ENCODE measurements around the gene STK10. TPM values are rescaled to one million over a fixed set of nuclear protein-coding genes. Genes with fewer than 3 reads are reported as not detected.

The STK10 gene
- total RNA-seq, 1 donor, result 27.1 TPM

DNA sequence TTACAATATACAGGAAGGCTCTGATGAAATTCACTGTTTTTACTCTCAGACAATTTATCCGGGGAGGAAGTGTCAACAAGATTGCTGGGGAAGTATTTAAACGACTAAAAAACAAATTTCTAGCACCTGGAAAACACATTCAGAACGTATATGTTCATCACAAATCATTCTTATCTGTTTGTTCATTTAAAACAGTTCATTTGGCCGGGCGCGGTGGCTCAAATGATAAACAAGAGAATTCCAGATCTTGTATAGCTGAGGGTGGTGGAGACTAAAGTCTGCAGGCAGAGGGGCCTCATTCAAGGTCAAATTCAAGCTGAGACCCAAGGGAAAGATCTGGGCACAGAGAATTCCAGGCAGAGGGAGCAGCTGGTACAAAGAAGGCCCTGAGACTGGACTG is 90.0 kb downstream of the STK10 start:
- H3K79me2 ChIP-seq (ENCODE audit: insufficient read depth, low read length), result peaks cover 14% of the 10 kb centered on the region
- H3K36me3 ChIP-seq (ENCODE audit: insufficient read depth, low read length), result peaks cover 24% of the 10 kb centered on the region
- H3K9me3 ChIP-seq (ENCODE audit: low read depth, low read length), result no peaks in the 10 kb centered on the region
- no peak for TF ChIP-seq CTCF (IDR thresholded peaks at IDR 0.05; ENCODE audit: extremely low read depth, low read depth, low read length)
- H2AFZ ChIP-seq (ENCODE audit: low read length), result no peak overlapping the region
- peaks cover 13% of the 10 kb centered on the region for H4K20me1 ChIP-seq (ENCODE audit: insufficient read depth, low read length)
- no peaks in the 10 kb centered on the region for H3K27me3 ChIP-seq (ENCODE audit: insufficient read depth, low read length)
- no peak overlapping the region for H3K4me3 ChIP-seq (ENCODE audit: insufficient read depth, low read length)
- H3K4me2 ChIP-seq (ENCODE audit: insufficient read depth, low read length), result no peak overlapping the region
- peaks cover 18% of the 10 kb centered on the region for H3K4me1 ChIP-seq (ENCODE audit: insufficient read depth, low read length)
- DNase-seq (ENCODE audit: insufficient read length, low spot score, missing footprints), result no peak
- H3K27ac ChIP-seq (ENCODE audit: low read depth, low read length), result no peak overlapping the region

GRCh38 chr5:172097356-172097755 is 90.7 kb downstream of the STK10 start:
- Histone ChIP-seq H3K4me2 (ENCODE audit: insufficient read depth, low read length) (no peak overlapping the region), H3K27ac (ENCODE audit: low read depth, low read length) (no peak overlapping the region), H3K4me1 (ENCODE audit: insufficient read depth, low read length) (peaks cover 13% of the 10 kb centered on the region), H3K4me3 (ENCODE audit: insufficient read depth, low read length) (no peak overlapping the region), H3K27me3 (ENCODE audit: insufficient read depth, low read length) (no peaks in the 10 kb centered on the region), H2AFZ (ENCODE audit: low read length) (no peak overlapping the region), H3K9me3 (ENCODE audit: low read depth, low read length) (no peaks in the 10 kb centered on the region), H3K36me3 (ENCODE audit: insufficient read depth, low read length) (peaks cover 27% of the 10 kb centered on the region), H4K20me1 (ENCODE audit: insufficient read depth, low read length) (peaks cover 13% of the 10 kb centered on the region), H3K79me2 (ENCODE audit: insufficient read depth, low read length) (peaks cover 13% of the 10 kb centered on the region)
- no peak for TF ChIP-seq CTCF (IDR thresholded peaks at IDR 0.05; ENCODE audit: extremely low read depth, low read depth, low read length)
- DNase-seq (ENCODE audit: insufficient read length, low spot score, missing footprints), result peak; percentile 73

DNA sequence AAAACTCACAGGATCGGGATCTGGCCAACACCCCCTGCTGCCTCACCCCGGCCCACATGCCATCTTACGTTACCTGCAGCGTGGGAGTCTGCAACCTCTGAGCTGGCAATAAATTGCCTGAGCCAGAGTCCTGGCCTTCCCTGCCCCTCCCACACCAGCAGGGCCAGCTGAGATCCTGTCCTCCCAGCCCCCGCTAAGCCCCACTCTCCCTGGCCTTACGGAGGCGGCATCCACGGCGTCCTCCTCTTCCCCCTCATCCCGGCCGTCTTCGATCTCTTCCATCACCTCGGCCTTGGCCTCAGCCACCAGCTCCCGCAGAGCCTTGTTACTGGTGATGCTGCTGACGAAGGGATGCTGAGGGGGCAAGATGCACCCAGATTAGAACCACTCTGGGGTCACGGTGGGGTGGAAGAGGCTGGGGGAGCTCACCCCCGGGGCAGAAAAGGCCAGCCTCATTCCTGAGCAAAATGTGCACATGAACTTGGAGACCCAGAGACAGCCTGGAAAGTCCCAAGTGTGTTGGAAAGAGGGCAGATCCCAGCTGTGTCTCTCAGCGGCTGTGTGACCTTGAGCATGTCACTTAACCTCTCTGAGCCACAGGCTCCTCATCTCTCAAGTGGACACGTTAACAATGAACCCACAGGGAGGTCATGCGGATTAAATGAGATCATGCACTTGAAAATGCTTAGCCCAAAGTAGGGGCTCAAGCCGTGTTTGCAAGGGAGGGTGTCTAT is 91.7 kb downstream of the STK10 start:
- Histone ChIP-seq H3K9me3 (ENCODE audit: low read depth, low read length) (no peaks in the 10 kb centered on the region), H3K4me1 (ENCODE audit: insufficient read depth, low read length) (peaks cover 10% of the 10 kb centered on the region), H4K20me1 (ENCODE audit: insufficient read depth, low read length) (peaks cover 13% of the 10 kb centered on the region), H2AFZ (ENCODE audit: low read length) (no peak overlapping the region), H3K4me3 (ENCODE audit: insufficient read depth, low read length) (no peak overlapping the region), H3K79me2 (ENCODE audit: insufficient read depth, low read length) (peaks cover 10% of the 10 kb centered on the region), H3K4me2 (ENCODE audit: insufficient read depth, low read length) (no peak overlapping the region), H3K36me3 (ENCODE audit: insufficient read depth, low read length) (peaks cover 27% of the 10 kb centered on the region), H3K27me3 (ENCODE audit: insufficient read depth, low read length) (no peaks in the 10 kb centered on the region), H3K27ac (ENCODE audit: low read depth, low read length) (peak overlapping the region; percentile 49)
- DNase-seq (ENCODE audit: insufficient read length, low spot score, missing footprints), result peak; percentile 39
- TF ChIP-seq CTCF (IDR thresholded peaks at IDR 0.05; ENCODE audit: extremely low read depth, low read depth, low read length), result no peak

DNA sequence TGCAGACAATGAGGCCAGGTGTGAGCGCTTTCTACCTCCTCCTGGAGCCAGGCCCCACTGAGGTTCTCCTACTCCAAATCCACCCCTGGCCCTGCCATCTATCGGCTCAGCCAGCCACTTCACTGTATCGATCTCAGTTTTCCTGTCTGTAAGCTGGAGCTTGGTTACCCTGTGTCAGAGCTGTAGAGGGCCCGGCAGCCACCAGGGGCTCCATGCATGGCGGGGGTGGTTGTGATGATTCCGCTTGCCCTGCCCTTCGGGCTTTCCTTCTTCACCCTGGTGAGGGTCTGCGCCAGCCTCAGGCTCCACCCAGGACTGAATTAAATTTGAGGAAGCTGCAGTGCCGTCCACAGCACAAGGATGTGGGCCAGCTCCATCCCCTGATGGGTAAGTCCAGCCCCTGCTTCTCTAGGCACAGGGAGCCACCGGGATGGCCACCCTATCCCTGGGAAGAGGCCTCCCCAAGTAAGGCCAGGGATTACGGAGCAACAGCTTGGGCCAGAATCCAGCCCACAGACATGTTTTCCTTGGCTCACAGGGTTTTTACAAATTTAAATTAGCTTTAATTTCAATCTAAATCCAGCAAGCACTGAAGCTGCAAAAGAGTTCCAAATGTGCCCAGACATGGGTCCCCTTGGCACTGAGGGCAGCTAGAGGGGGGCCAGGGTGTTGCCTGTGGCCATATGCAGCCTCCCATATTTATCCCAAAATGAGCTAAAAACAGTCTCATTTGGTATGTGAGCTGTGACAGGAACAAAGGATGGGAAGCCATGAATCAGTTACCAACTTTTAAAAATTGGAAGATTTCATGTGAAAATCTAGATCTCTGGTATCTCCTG is 92.4 kb downstream of the STK10 start:
- Histone ChIP-seq H3K36me3 (ENCODE audit: insufficient read depth, low read length) (peaks cover 27% of the 10 kb centered on the region), H3K27me3 (ENCODE audit: insufficient read depth, low read length) (no peaks in the 10 kb centered on the region), H4K20me1 (ENCODE audit: insufficient read depth, low read length) (peaks cover 13% of the 10 kb centered on the region), H3K79me2 (ENCODE audit: insufficient read depth, low read length) (peaks cover 10% of the 10 kb centered on the region), H3K4me2 (ENCODE audit: insufficient read depth, low read length) (no peak overlapping the region), H2AFZ (ENCODE audit: low read length) (no peak overlapping the region), H3K27ac (ENCODE audit: low read depth, low read length) (peak overlapping the region; percentile 49), H3K4me1 (ENCODE audit: insufficient read depth, low read length) (peaks cover 10% of the 10 kb centered on the region), H3K9me3 (ENCODE audit: low read depth, low read length) (no peaks in the 10 kb centered on the region), H3K4me3 (ENCODE audit: insufficient read depth, low read length) (no peak overlapping the region)
- TF ChIP-seq CTCF (IDR thresholded peaks at IDR 0.05; ENCODE audit: extremely low read depth, low read depth, low read length), result no peak
- DNase-seq (ENCODE audit: insufficient read length, low spot score, missing footprints), result peak; percentile 78
